Testis (tissue), 2 donors: Measurements from ENCODE around the gene MINDY3.

ENCODE experiments used
- CTCF ChIP-seq, 3 experiments: fragments of 450-650 bp in 2 of 3; fragments of 200-600 bp in 1 of 3; sonication (generic) in 1 of 3; IDR thresholded peaks; one replicate each; pipeline ENCODE4 v1.5.1; 2016 to 2019; ENCODE audit warnings: antibody characterized with exemption in 3 of 3, mild to moderate bottlenecking in 2 of 3, moderate library complexity in 1 of 3
- POLR2A ChIP-seq: fragments of 450-650 bp; IDR thresholded peaks from one replicate; pipeline ENCODE4 v1.6.1; 2017; ENCODE audit warnings: antibody characterized with exemption, mild to moderate bottlenecking, moderate library complexity

GRCh38 chr10:15738270-15738925, 121.9 kb downstream of the MINDY3 start:
- TF ChIP-seq CTCF (IDR thresholded peaks at IDR 0.05): no peak
- TF ChIP-seq POLR2A: no peak
